ENCODE results near the gene KRT13.

DNA sequence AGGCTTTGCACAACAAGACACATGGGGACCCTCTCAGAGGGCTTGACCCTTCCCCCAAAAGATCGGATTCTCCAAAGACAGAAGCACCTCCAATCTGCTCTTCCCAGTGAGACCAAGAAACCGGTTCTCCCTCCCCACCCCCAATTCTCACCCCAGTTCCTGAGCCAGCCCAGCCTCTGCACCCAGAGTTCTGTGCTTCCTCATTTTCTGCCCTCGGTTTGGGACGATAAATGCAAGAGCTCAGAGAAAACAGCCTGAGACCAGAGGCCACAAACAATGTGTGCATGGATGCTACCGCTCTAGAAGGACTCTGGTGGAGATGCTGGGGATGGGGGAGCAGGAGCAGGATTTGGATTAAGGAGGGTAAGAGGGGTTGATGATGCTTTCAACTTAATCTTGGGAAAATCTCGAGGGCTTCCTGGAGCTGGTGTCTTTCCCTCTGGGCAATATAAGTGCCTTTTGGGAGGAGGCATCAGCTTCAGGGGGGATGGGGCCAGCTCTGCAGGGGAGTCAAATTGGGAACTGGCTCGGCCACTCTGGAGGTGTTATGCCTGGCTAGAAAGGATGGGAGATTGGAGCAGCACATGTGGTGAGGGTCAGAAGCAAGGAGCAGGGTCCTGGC, 7.2 kb upstream of the KRT13 start:
- TF ChIP-seq, protein P1, sequence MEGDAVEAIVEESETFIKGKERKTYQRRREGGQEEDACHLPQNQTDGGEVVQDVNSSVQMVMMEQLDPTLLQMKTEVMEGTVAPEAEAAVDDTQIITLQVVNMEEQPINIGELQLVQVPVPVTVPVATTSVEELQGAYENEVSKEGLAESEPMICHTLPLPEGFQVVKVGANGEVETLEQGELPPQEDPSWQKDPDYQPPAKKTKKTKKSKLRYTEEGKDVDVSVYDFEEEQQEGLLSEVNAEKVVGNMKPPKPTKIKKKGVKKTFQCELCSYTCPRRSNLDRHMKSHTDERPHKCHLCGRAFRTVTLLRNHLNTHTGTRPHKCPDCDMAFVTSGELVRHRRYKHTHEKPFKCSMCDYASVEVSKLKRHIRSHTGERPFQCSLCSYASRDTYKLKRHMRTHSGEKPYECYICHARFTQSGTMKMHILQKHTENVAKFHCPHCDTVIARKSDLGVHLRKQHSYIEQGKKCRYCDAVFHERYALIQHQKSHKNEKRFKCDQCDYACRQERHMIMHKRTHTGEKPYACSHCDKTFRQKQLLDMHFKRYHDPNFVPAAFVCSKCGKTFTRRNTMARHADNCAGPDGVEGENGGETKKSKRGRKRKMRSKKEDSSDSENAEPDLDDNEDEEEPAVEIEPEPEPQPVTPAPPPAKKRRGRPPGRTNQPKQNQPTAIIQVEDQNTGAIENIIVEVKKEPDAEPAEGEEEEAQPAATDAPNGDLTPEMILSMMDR (IDR thresholded peaks at IDR 0.05) = no peak
- TF ChIP-seq EZH2 (IDR thresholded peaks at IDR 0.05; ENCODE audit: borderline replicate concordance, insufficient read depth, low read depth, low read length, poor library complexity, severe bottlenecking) = no peak

Measured in B cell (primary cell).